IMR-90 (cell line): ENCODE data around the gene ING3.

Experiments
- CEBPB ChIP-seq: IDR thresholded peaks from 2 replicates; pipeline ENCODE4 v1.6.1; 2012; ENCODE audit warnings: low read depth, low read length, improper control_type of control experiment
- CHD1 ChIP-seq: IDR thresholded peaks from 2 replicates; pipeline ENCODE4 v1.6.1; 2012; ENCODE audit warnings: low read depth, low read length, improper control_type of control experiment
- FOS ChIP-seq: fragments of 150-350 bp; IDR thresholded peaks from 2 replicates; pipeline ENCODE4 v1.6.1; 2016; ENCODE audit warnings: low read depth, low read length
- MAFK ChIP-seq: IDR thresholded peaks from 2 replicates; pipeline ENCODE4 v1.6.1; 2012; ENCODE audit warnings: low read depth, low read length, improper control_type of control experiment
- MXI1 ChIP-seq: IDR thresholded peaks from 2 replicates; pipeline ENCODE4 v1.6.1; 2012; ENCODE audit warnings: low read depth, mild to moderate bottlenecking, low read length, moderate library complexity, borderline replicate concordance
- NFE2L2 ChIP-seq: fragments of 150-350 bp; IDR thresholded peaks from 2 replicates; pipeline ENCODE4 v1.6.1; 2016; ENCODE audit warnings: low read depth, mild to moderate bottlenecking, low read length
- POLR2A ChIP-seq: IDR thresholded peaks from 2 replicates; pipeline ENCODE4 v1.6.1; 2012; ENCODE audit warnings: mild to moderate bottlenecking, low read depth, low read length
- RAD21 ChIP-seq: IDR thresholded peaks from 2 replicates; pipeline ENCODE4 v1.6.1; 2012; ENCODE audit warnings: low read length, improper control_type of control experiment
- SMC3 ChIP-seq: fragments of 150-350 bp; IDR thresholded peaks from 2 replicates; pipeline ENCODE4 v1.6.1; 2016; ENCODE audit warnings: low read depth, mild to moderate bottlenecking, antibody characterized with exemption, low read length, moderate library complexity
- TF ChIP-seq, protein P1 (sequence below): conservative IDR thresholded peaks from 2 replicates; pipeline ENCODE4 v1.5.1; 2012; ENCODE audit warnings: mild to moderate bottlenecking, low read depth, low read length, improper control_type of control experiment
- TF ChIP-seq, protein P2 (sequence below): fragments of 150-350 bp; IDR thresholded peaks from 2 replicates; pipeline ENCODE4 v1.6.1; 2017; ENCODE audit warnings: mild to moderate bottlenecking, antibody characterized with exemption, low read length, low read depth

DNA sequence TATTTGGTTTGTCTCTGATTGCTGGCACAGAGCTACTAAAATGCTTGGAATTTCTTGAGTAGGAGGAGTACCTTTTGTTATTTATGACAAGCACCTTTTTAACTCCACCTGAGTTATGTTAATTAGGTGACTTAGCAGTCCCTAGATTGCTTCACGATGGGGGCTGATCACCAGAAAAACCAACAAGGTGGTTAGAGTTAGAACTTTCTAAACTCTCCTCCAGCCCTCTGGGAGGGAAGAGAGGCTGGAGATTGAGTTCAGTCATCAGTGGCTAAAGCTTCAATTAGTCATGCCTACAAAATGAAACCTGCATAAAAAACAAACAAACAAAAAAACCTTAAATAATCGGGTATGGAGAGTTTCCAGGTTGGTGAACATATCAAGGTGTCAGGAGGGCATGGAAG is 23.6 kb upstream of the ING3 start:
- TF ChIP-seq, protein P1, sequence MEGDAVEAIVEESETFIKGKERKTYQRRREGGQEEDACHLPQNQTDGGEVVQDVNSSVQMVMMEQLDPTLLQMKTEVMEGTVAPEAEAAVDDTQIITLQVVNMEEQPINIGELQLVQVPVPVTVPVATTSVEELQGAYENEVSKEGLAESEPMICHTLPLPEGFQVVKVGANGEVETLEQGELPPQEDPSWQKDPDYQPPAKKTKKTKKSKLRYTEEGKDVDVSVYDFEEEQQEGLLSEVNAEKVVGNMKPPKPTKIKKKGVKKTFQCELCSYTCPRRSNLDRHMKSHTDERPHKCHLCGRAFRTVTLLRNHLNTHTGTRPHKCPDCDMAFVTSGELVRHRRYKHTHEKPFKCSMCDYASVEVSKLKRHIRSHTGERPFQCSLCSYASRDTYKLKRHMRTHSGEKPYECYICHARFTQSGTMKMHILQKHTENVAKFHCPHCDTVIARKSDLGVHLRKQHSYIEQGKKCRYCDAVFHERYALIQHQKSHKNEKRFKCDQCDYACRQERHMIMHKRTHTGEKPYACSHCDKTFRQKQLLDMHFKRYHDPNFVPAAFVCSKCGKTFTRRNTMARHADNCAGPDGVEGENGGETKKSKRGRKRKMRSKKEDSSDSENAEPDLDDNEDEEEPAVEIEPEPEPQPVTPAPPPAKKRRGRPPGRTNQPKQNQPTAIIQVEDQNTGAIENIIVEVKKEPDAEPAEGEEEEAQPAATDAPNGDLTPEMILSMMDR: no peak
- TF ChIP-seq FOS: no peak
- no peak for TF ChIP-seq POLR2A
- TF ChIP-seq CHD1: no peak
- no peak for TF ChIP-seq CEBPB
- no peak for TF ChIP-seq MAFK
- TF ChIP-seq, protein P2, sequence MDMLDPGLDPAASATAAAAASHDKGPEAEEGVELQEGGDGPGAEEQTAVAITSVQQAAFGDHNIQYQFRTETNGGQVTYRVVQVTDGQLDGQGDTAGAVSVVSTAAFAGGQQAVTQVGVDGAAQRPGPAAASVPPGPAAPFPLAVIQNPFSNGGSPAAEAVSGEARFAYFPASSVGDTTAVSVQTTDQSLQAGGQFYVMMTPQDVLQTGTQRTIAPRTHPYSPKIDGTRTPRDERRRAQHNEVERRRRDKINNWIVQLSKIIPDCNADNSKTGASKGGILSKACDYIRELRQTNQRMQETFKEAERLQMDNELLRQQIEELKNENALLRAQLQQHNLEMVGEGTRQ: no peak
- no peak for TF ChIP-seq SMC3
- no peak for TF ChIP-seq MXI1
- no peak for TF ChIP-seq NFE2L2
- no peak for TF ChIP-seq RAD21
